ENCODE results near the gene NHS.

The NHS gene

DNA sequence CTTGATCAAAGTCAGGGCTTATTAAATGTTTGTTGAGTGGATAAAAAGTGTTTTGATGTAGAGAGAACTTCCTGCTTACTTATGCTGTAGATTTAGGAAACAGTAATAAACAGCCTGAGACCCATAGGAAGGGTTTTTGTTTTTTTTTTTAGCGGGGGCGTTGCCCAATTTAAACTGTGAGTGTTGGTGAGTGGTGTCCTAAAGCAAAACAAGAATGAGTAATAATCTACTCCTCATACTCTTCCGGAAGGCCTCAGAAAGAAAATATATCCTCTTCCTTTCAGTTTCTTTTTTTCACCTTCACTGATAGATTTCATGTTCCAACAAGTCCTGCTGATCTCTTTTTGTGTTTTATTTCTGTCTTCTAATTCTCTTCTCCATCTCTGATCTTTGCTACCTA lies 257.9 kb downstream of the NHS start:
- TF ChIP-seq TAF1 (IDR thresholded peaks at IDR 0.05; ENCODE audit: borderline replicate concordance, insufficient read depth, low read length), result no peak
- TF ChIP-seq, protein P1, sequence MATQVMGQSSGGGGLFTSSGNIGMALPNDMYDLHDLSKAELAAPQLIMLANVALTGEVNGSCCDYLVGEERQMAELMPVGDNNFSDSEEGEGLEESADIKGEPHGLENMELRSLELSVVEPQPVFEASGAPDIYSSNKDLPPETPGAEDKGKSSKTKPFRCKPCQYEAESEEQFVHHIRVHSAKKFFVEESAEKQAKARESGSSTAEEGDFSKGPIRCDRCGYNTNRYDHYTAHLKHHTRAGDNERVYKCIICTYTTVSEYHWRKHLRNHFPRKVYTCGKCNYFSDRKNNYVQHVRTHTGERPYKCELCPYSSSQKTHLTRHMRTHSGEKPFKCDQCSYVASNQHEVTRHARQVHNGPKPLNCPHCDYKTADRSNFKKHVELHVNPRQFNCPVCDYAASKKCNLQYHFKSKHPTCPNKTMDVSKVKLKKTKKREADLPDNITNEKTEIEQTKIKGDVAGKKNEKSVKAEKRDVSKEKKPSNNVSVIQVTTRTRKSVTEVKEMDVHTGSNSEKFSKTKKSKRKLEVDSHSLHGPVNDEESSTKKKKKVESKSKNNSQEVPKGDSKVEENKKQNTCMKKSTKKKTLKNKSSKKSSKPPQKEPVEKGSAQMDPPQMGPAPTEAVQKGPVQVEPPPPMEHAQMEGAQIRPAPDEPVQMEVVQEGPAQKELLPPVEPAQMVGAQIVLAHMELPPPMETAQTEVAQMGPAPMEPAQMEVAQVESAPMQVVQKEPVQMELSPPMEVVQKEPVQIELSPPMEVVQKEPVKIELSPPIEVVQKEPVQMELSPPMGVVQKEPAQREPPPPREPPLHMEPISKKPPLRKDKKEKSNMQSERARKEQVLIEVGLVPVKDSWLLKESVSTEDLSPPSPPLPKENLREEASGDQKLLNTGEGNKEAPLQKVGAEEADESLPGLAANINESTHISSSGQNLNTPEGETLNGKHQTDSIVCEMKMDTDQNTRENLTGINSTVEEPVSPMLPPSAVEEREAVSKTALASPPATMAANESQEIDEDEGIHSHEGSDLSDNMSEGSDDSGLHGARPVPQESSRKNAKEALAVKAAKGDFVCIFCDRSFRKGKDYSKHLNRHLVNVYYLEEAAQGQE (IDR thresholded peaks at IDR 0.05; ENCODE audit: insufficient read depth in 1 of 2, low read depth in 2 of 2, low read length in 2 of 2), result no peak
- TF ChIP-seq FOXP2 (optimal IDR thresholded peaks at IDR 0.05; ENCODE audit: borderline replicate concordance, extremely low read depth, extremely low read length, insufficient read depth), result no peak
- TF ChIP-seq SIN3A (IDR thresholded peaks at IDR 0.05; ENCODE audit: borderline replicate concordance, insufficient read depth, low read length), result no peak
- no peak for TF ChIP-seq POLR2AphosphoS5 (IDR thresholded peaks at IDR 0.05; ENCODE audit: low read depth, low read length)

DNA sequence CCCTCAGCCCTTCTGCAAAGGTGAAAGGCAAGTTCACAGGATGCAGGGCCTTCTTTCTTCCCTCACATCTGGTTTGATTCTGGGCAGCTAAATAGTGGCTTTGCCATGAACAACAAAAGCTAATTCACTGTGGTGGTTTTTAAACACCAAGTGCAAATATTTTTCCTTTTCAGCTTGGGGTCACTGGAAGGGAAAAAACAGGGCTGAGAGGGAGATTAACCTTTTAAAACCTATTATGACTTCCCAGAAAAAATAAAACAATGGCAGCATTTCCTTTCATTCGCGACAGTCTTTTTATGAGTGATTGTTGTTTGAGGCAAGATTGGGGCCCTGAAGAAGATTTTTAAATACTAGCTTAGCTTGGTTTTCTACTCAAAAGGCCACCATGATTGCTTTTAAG lies 258.5 kb downstream of the NHS start:
- no peak for TF ChIP-seq TAF1 (IDR thresholded peaks at IDR 0.05; ENCODE audit: borderline replicate concordance, insufficient read depth, low read length)
- TF ChIP-seq POLR2AphosphoS5 (IDR thresholded peaks at IDR 0.05; ENCODE audit: low read depth, low read length), result no peak
- TF ChIP-seq FOXP2 (optimal IDR thresholded peaks at IDR 0.05; ENCODE audit: borderline replicate concordance, extremely low read depth, extremely low read length, insufficient read depth), result no peak
- TF ChIP-seq, protein P1 (IDR thresholded peaks at IDR 0.05; ENCODE audit: insufficient read depth in 1 of 2, low read depth in 2 of 2, low read length in 2 of 2), result no peak
- no peak for TF ChIP-seq SIN3A (IDR thresholded peaks at IDR 0.05; ENCODE audit: borderline replicate concordance, insufficient read depth, low read length)

GRCh38 chrX:17634542-17635207 lies 259.7 kb downstream of the NHS start:
- TF ChIP-seq POLR2AphosphoS5 (IDR thresholded peaks at IDR 0.05; ENCODE audit: low read depth, low read length) (no peak), FOXP2 (optimal IDR thresholded peaks at IDR 0.05; ENCODE audit: borderline replicate concordance, extremely low read depth, extremely low read length, insufficient read depth) (no peak), TAF1 (IDR thresholded peaks at IDR 0.05; ENCODE audit: borderline replicate concordance, insufficient read depth, low read length) (no peak), SIN3A (IDR thresholded peaks at IDR 0.05; ENCODE audit: borderline replicate concordance, insufficient read depth, low read length) (no peak)
- TF ChIP-seq, protein P1 (IDR thresholded peaks at IDR 0.05; ENCODE audit: insufficient read depth in 1 of 2, low read depth in 2 of 2, low read length in 2 of 2), result no peak

DNA sequence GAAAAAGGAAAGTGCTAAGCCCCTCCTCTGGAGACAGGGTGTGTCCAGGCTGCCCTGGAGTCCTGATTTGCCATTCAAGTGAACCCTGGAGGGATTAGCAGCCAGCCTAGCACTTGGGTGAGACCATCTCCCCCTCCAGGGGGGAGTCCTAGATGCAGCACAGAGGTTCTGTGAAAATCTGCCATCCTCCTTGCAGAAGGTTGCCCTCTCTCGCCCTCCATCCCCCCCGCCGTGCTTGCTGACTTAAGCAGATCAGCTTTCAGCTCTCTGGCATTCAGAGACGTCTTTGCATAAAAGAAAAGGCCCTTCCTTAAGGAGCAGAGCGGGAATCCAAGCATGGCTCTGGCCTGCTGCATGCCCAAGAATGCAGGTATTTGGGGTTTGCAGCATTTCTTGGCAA lies 260.2 kb downstream of the NHS start:
- TF ChIP-seq, protein P1 (IDR thresholded peaks at IDR 0.05; ENCODE audit: insufficient read depth in 1 of 2, low read depth in 2 of 2, low read length in 2 of 2), result no peak
- TF ChIP-seq POLR2AphosphoS5 (IDR thresholded peaks at IDR 0.05; ENCODE audit: low read depth, low read length) (no peak), SIN3A (IDR thresholded peaks at IDR 0.05; ENCODE audit: borderline replicate concordance, insufficient read depth, low read length) (no peak), TAF1 (IDR thresholded peaks at IDR 0.05; ENCODE audit: borderline replicate concordance, insufficient read depth, low read length) (no peak), FOXP2 (optimal IDR thresholded peaks at IDR 0.05; ENCODE audit: borderline replicate concordance, extremely low read depth, extremely low read length, insufficient read depth) (no peak)

All from PFSK-1 (cell line).